Testis (tissue), 3 donors: ENCODE results near the gene NIPAL4. TPM values are rescaled to one million over a fixed set of nuclear protein-coding genes. Genes with fewer than 3 reads are reported as not detected.

ENCODE experiments used
- DNase-seq: peaks from one replicate; pipeline ENCODE4 v3.0.0-alpha.2; 2019
- H3K27ac ChIP-seq, 2 donors: fragments of 200-600 bp; sonication (generic); one replicate each; pipeline ENCODE4 v1.5.1; 2019
- H3K27me3 ChIP-seq: fragments of 200-600 bp; sonication (generic); one replicate; pipeline ENCODE4 v1.5.1; 2019
- H3K36me3 ChIP-seq: fragments of 200-600 bp; sonication (generic); one replicate; pipeline ENCODE4 v1.5.1; 2017; ENCODE audit warnings: low read depth; ENCODE audit errors: missing control alignments
- H3K4me1 ChIP-seq: fragments of 200-600 bp; sonication (generic); one replicate; pipeline ENCODE4 v1.5.1; 2019
- H3K4me3 ChIP-seq, 2 donors: fragments of 200-600 bp; sonication (generic); one replicate each; pipeline ENCODE4 v1.5.1; 2017 to 2019
- H3K9me3 ChIP-seq: fragments of 200-600 bp; sonication (generic); one replicate; pipeline ENCODE4 v1.5.1; 2017
- CTCF ChIP-seq, 3 experiments: fragments of 450-650 bp in 2 of 3; fragments of 200-600 bp in 1 of 3; sonication (generic) in 1 of 3; IDR thresholded peaks; one replicate each; pipeline ENCODE4 v1.5.1; 2016 to 2019; ENCODE audit warnings: antibody characterized with exemption in 3 of 3, mild to moderate bottlenecking in 2 of 3, moderate library complexity in 1 of 3
- POLR2A ChIP-seq: fragments of 450-650 bp; IDR thresholded peaks from one replicate; pipeline ENCODE4 v1.6.1; 2017; ENCODE audit warnings: antibody characterized with exemption, mild to moderate bottlenecking, moderate library complexity
- WGBS, 2 donors: methylation state at CpG; one replicate each; pipeline ENCODE4 v1.1.5; 2018; 5-methylcytosine and 5-hydroxymethylcytosine counted together
- intact Hi-C: fragments of 100-400 bp; cut with DNase I; formaldehyde crosslinking; loops from one replicate; pipeline ENCODE4 v1.15.1; 2023; ENCODE audit warnings: low total_unique reads
- polyA plus RNA-seq: library from polyadenylated mRNA; stranded (reverse); fragments of 350-450 nt; fragmentation: Illumina TruSeq; extraction: RNeasy Lipid Tissue Mini Kit (QIAGEN cat#74804); gene quantifications from one replicate; pipeline ENCODE4 v1.2.3, GENCODE V29; 2014; ENCODE audit warnings: low read depth, low replicate concordance; ENCODE audit not compliant: insufficient read depth
- total RNA-seq, 2 donors: library from RNA; depleted of rRNA; stranded (reverse); fragments of >200 nt; gene quantifications; one replicate each; pipeline ENCODE4 v1.2.3, GENCODE V29; 2016

Gene NIPAL4
- total and polyA plus RNA-seq, 3 donors from 2014 or later = 0.08 to 0.18 TPM; not detected in 1

GRCh38 chr5:157485811-157486210, 25.8 kb downstream of the NIPAL4 start:
- 92 to 100% methylated on average over 3 of the region's 3 CpGs for WGBS, 2 donors
- DNase-seq = no peak
- Histone ChIP-seq H3K27ac (no peak overlapping the region), H3K36me3 (no peaks in the 10 kb centered on the region), H3K27me3 (no peaks in the 10 kb centered on the region), H3K4me1 (no peaks in the 10 kb centered on the region), H3K9me3 (no peaks in the 10 kb centered on the region), H3K4me3 (no peak overlapping the region)
- TF ChIP-seq POLR2A (no peak), CTCF (IDR thresholded peaks at IDR 0.05) (no peak)
- intact Hi-C loops = no loop called here

- DNase-seq = no peak
- TF ChIP-seq POLR2A (no peak), CTCF (IDR thresholded peaks at IDR 0.05) (no peak)
- Histone ChIP-seq H3K4me1 (no peaks in the 10 kb centered on the region), H3K4me3 (no peak overlapping the region), H3K36me3 (no peaks in the 10 kb centered on the region), H3K27ac (no peak overlapping the region), H3K9me3 (no peaks in the 10 kb centered on the region), H3K27me3 (no peaks in the 10 kb centered on the region)
- intact Hi-C loops = no loop called here
- 82% methylated on average over 6 to 8 of the region's 8 CpGs for WGBS, 2 donors
These were observed 26.2 kb downstream of the NIPAL4 start for GRCh38 chr5:157486221-157486681.

- peak; percentile 21 for DNase-seq
- intact Hi-C loops = no loop called here
- H3K4me3 ChIP-seq = no peak overlapping the region
- 37 to 45% methylated on average over 3 of the region's 3 CpGs for WGBS, 2 donors
- H3K9me3 ChIP-seq = no peaks in the 10 kb centered on the region
- TF ChIP-seq CTCF (IDR thresholded peaks at IDR 0.05) (no peak), POLR2A (no peak)
- no peaks in the 10 kb centered on the region for H3K27me3 ChIP-seq
- no peaks in the 10 kb centered on the region for H3K36me3 ChIP-seq
- no peaks in the 10 kb centered on the region for H3K4me1 ChIP-seq
- no peak overlapping the region for H3K27ac ChIP-seq
These were observed 26.8 kb downstream of the NIPAL4 start for GRCh38 chr5:157486861-157487260.

- H3K36me3 ChIP-seq = no peaks in the 10 kb centered on the region
- H3K9me3 ChIP-seq = no peaks in the 10 kb centered on the region
- WGBS, 2 donors = 81 to 83% methylated on average over 3 of the region's 3 CpGs
- H3K4me3 ChIP-seq = no peak overlapping the region
- no peaks in the 10 kb centered on the region for H3K4me1 ChIP-seq
- TF ChIP-seq CTCF (IDR thresholded peaks at IDR 0.05) (no peak), POLR2A (no peak)
- DNase-seq = no peak
- intact Hi-C loops = no loop called here
- no peak overlapping the region for H3K27ac ChIP-seq
- H3K27me3 ChIP-seq = no peaks in the 10 kb centered on the region
These were observed 27.3 kb downstream of the NIPAL4 start for GRCh38 chr5:157487358-157487757.

GRCh38 chr5:157491471-157491995, 31.5 kb downstream of the NIPAL4 start:
- no peak for TF ChIP-seq CTCF (IDR thresholded peaks at IDR 0.05)
- TF ChIP-seq POLR2A = no peak
- Histone ChIP-seq H3K36me3 (no peaks in the 10 kb centered on the region), H3K4me3 (no peak overlapping the region), H3K9me3 (no peaks in the 10 kb centered on the region), H3K27me3 (no peaks in the 10 kb centered on the region), H3K4me1 (no peaks in the 10 kb centered on the region), H3K27ac (no peak overlapping the region)
- intact Hi-C loops = no loop called here
- DNase-seq = no peak
- 93 to 96% methylated on average over 9 to 11 of the region's 11 CpGs for WGBS, 2 donors
